GM12878 (cell line): ENCODE measurements around the gene EPAS1.

Experiments
- EZH2 ChIP-seq: IDR thresholded peaks from 2 replicates; pipeline ENCODE4 v1.6.1; 2012; ENCODE audit warnings: low read depth, mild to moderate bottlenecking, control low read depth, inconsistent platforms, low read length, borderline replicate concordance; ENCODE audit not compliant: control insufficient read depth
- NFYB ChIP-seq: IDR thresholded peaks from 2 replicates; pipeline ENCODE4 v1.6.1; 2011; ENCODE audit warnings: low read depth, mild to moderate bottlenecking, low read length, improper control_type of control experiment, moderate library complexity; ENCODE audit not compliant: insufficient read depth
- POLR2A ChIP-seq: IDR thresholded peaks from 2 replicates; pipeline ENCODE4 v1.6.1; 2011; ENCODE audit warnings: low read depth, mild to moderate bottlenecking, low read length
- TF ChIP-seq, protein P1 (sequence below), 3 experiments: IDR thresholded peaks in 2 of 3; conservative IDR thresholded peaks in 1 of 3; 2 replicates each; pipeline ENCODE4 v1.5.1; 2011; ENCODE audit warnings: low read depth in 3 of 3, low read length in 3 of 3, mild to moderate bottlenecking in 3 of 3, control low read depth in 2 of 3, moderate library complexity in 2 of 3, inconsistent platforms in 1 of 3, mixed read lengths in 1 of 3; ENCODE audit not compliant: control insufficient read depth in 2 of 3, insufficient read depth in 1 of 3; ENCODE audit errors: extremely low read depth in 1 of 3

GRCh38 chr2:46339676-46340459 is 42.7 kb downstream of the EPAS1 start:
- TF ChIP-seq, protein P1, sequence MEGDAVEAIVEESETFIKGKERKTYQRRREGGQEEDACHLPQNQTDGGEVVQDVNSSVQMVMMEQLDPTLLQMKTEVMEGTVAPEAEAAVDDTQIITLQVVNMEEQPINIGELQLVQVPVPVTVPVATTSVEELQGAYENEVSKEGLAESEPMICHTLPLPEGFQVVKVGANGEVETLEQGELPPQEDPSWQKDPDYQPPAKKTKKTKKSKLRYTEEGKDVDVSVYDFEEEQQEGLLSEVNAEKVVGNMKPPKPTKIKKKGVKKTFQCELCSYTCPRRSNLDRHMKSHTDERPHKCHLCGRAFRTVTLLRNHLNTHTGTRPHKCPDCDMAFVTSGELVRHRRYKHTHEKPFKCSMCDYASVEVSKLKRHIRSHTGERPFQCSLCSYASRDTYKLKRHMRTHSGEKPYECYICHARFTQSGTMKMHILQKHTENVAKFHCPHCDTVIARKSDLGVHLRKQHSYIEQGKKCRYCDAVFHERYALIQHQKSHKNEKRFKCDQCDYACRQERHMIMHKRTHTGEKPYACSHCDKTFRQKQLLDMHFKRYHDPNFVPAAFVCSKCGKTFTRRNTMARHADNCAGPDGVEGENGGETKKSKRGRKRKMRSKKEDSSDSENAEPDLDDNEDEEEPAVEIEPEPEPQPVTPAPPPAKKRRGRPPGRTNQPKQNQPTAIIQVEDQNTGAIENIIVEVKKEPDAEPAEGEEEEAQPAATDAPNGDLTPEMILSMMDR (IDR thresholded peaks at IDR 0.05 in 2 of 3, conservative IDR thresholded peaks at IDR 0.05 in 1 of 3; ENCODE audit: control insufficient read depth in 2 of 3, extremely low read depth in 1 of 3, insufficient read depth in 1 of 3, low read depth in 3 of 3, low read length in 3 of 3), result no peak
- TF ChIP-seq POLR2A (no peak), NFYB (no peak), EZH2 (no peak)
